HepG2 (cell line): Measurements from ENCODE around the gene TDRD3. TPM values are rescaled to one million over a fixed set of nuclear protein-coding genes. Genes with fewer than 3 reads are reported as not detected.

Experiments used
- ATAC-seq: fragments of 200-7000 bp; cut with Tn5 transposase; 3 replicates; pipeline ENCODE4 v1.9.1; 2020; ENCODE audit warnings: mild to moderate bottlenecking, moderate library complexity
- BruUV-seq: library from RNA; stranded (reverse); fragments of 400-500 nt; replicated peaks from 2 replicates; lab custom pipeline; 2021; lab: Mats Ljungman, UMichigan
- CTCF ChIA-PET: fragments of 300-600 bp; formaldehyde crosslinking; extraction: SDS; loops from one replicate; lab custom pipeline; 2021; ENCODE audit warnings: low total read pairs, inconsistent platforms, low intra/inter-chr PET ratio; lab: Yijun Ruan, JAX
- POLR2A ChIA-PET: fragments of 350-600 bp; sonication (Branson Sonifier 250); formaldehyde crosslinking; loops from one replicate; lab custom pipeline; 2020; ENCODE audit warnings: antibody characterized with exemption, inconsistent platforms; lab: Yijun Ruan, JAX
- DNase-seq: peaks from one replicate; pipeline ENCODE4 v3.0.0-alpha.2; 2015; ENCODE audit warnings: low spot score
- FAIRE-seq: peaks from 3 replicates; lab custom pipeline; 2011; peaks lifted over from hg19 to GRCh38; lab: Jason Lieb, UNC
- H2AFZ ChIP-seq: one replicate; pipeline ENCODE4 v1.6.1; 2011; ENCODE audit warnings: low read length, inconsistent platforms
- H3K27ac ChIP-seq: fragments of 300-600 bp; 3 replicates; pipeline ENCODE4 v1.8.0; 2011; ENCODE audit warnings: mixed run types, mild to moderate bottlenecking, mixed read lengths, low read length, inconsistent platforms; ENCODE audit not compliant: insufficient read depth; ENCODE audit errors: extremely low read length
- H3K27me3 ChIP-seq, 2 experiments: fragments of 200-600 bp in 1 of 2; 2 replicates in 1 of 2; 3 replicates in 1 of 2; pipeline versions ENCODE4 v1.6.0 to v1.8.0; 2011; ENCODE audit warnings: low read length in 2 of 2, mild to moderate bottlenecking in 2 of 2, moderate library complexity in 2 of 2, inconsistent platforms in 1 of 2; ENCODE audit not compliant: insufficient read depth in 2 of 2, control insufficient read depth in 1 of 2
- H3K36me3 ChIP-seq, 2 experiments: fragments of 200-600 bp in 1 of 2; replicated peaks in 1 of 2; 2 replicates in 1 of 2; 3 replicates in 1 of 2; pipeline versions ENCODE4 v1.5.1 to v1.8.0; 2011; ENCODE audit warnings: low read length in 2 of 2, inconsistent platforms in 1 of 2; ENCODE audit not compliant: insufficient read depth in 2 of 2, control insufficient read depth in 1 of 2
- H3K4me1 ChIP-seq: 2 replicates; pipeline ENCODE4 v1.5.1; 2012; ENCODE audit warnings: low read length, inconsistent platforms; ENCODE audit not compliant: insufficient read depth
- H3K4me2 ChIP-seq: 2 replicates; pipeline ENCODE4 v1.6.0; 2011; ENCODE audit warnings: low read depth, low read length, inconsistent platforms
- H3K4me3 ChIP-seq, 3 experiments: fragments of 200-600 bp in 1 of 3; sonication (generic), shearing (Covaris generic) in 1 of 3; replicated peaks in 1 of 3; 2 replicates each; pipeline ENCODE4 v1.5.1; 2011 to 2016; ENCODE audit warnings: low read length in 3 of 3, inconsistent platforms in 2 of 3, low read depth in 2 of 3, mild to moderate bottlenecking in 2 of 3, control low read depth in 1 of 3, mixed read lengths in 1 of 3; ENCODE audit not compliant: insufficient read depth in 1 of 3
- H3K79me2 ChIP-seq: one replicate; pipeline ENCODE4 v1.6.1; 2011; ENCODE audit warnings: low read length, inconsistent platforms; ENCODE audit not compliant: insufficient read depth
- H3K9ac ChIP-seq: 2 replicates; pipeline ENCODE4 v1.6.0; 2011; ENCODE audit warnings: mild to moderate bottlenecking, low read depth, low read length, inconsistent platforms; ENCODE audit not compliant: insufficient read depth
- H3K9me3 ChIP-seq: 2 replicates; pipeline ENCODE4 v1.5.1; 2012; ENCODE audit warnings: mild to moderate bottlenecking, low read length
- H4K20me1 ChIP-seq: 2 replicates; pipeline ENCODE4 v1.6.0; 2011; ENCODE audit warnings: inconsistent platforms, mild to moderate bottlenecking, low read length, moderate library complexity; ENCODE audit not compliant: insufficient read depth
- ATRX ChIP-seq: sonication (generic); formaldehyde crosslinking; IDR thresholded peaks from 2 replicates; pipeline ENCODE4 v1.4.0; 2020; ENCODE audit warnings: missing genetic modification reagents, borderline replicate concordance
- KDM4B ChIP-seq: sonication (generic); formaldehyde crosslinking; IDR thresholded peaks from 2 replicates; pipeline ENCODE4 v1.4.0; 2020; ENCODE audit warnings: missing genetic modification reagents
- NR1H2 ChIP-seq: sonication (generic); formaldehyde crosslinking; IDR thresholded peaks from 2 replicates; pipeline ENCODE4 v1.8.1; 2022; ENCODE audit warnings: low read depth, missing genetic modification reagents, borderline replicate concordance
- SAFB2 ChIP-seq: sonication (generic); formaldehyde crosslinking; IDR thresholded peaks from 2 replicates; pipeline ENCODE4 v1.5.1; 2020; ENCODE audit warnings: missing genetic modification reagents, low read depth, mild to moderate bottlenecking, borderline replicate concordance
- XBP1 ChIP-seq: sonication (generic); formaldehyde crosslinking; IDR thresholded peaks from 2 replicates; pipeline ENCODE4 v1.5.0; 2020; ENCODE audit warnings: missing genetic modification reagents
- ZFP36L2 ChIP-seq: sonication (generic); formaldehyde crosslinking; IDR thresholded peaks from 2 replicates; pipeline ENCODE4 v1.4.0; 2020; ENCODE audit warnings: missing genetic modification reagents
- ZFP41 ChIP-seq: sonication (generic); formaldehyde crosslinking; IDR thresholded peaks from 2 replicates; pipeline ENCODE4 v1.4.0; 2020; ENCODE audit warnings: mild to moderate bottlenecking, missing genetic modification reagents, borderline replicate concordance
- ZNF333 ChIP-seq: sonication (generic); formaldehyde crosslinking; IDR thresholded peaks from 2 replicates; pipeline ENCODE4 v1.4.0; 2020; ENCODE audit warnings: mild to moderate bottlenecking, missing genetic modification reagents, borderline replicate concordance
- ZNF850 ChIP-seq: sonication (generic); formaldehyde crosslinking; conservative IDR thresholded peaks from 2 replicates; pipeline ENCODE4 v1.9.0; 2021; ENCODE audit warnings: mild to moderate bottlenecking, missing genetic modification reagents
- WGBS: methylation state at CpG from one replicate; pipeline ENCODE4 v1.1.6; 2017; ENCODE audit warnings: low lambda C conversion rate; 5-methylcytosine and 5-hydroxymethylcytosine counted together
- in situ Hi-C: cut with HindIII; loops from 2 replicates; pipeline ENCODE4 v1.10.0; 2017; ENCODE audit warnings: low pct_unique_long_range_greater_than_20kb; ENCODE audit not compliant: extremely low pct_ligation_motif_present
- intact Hi-C: fragments of 100-400 bp; cut with micrococcal nuclease; formaldehyde crosslinking; loops from one replicate; pipeline ENCODE4 v1.10.0; 2022; ENCODE audit not compliant: unreplicated experiment
- polyA plus RNA-seq, 8 experiments: library from polyadenylated mRNA; depleted of rRNA in 3 of 8; stranded (reverse) in 7 of 8; unstranded in 1 of 8; fragments of >200 nt; fragmentation: Illumina TruSeq in 4 of 8; extraction: Trizol in 4 of 8; gene quantifications; 2 replicates each; pipeline versions ENCODE4 v1.2.1 to v1.2.3, GENCODE V29; 2011 to 2016; ENCODE audit warnings: low read depth in 4 of 8, missing spikeins in 1 of 8, mixed read lengths in 1 of 8; ENCODE audit not compliant: insufficient read depth in 1 of 8
- total RNA-seq, 5 experiments: library from RNA; depleted of rRNA; stranded (reverse); fragments of >200 nt; fragmentation: Illumina TruSeq; extraction: Trizol; gene quantifications; 2 replicates each; pipeline ENCODE4 v1.2.3, GENCODE V29; 2016; ENCODE audit warnings: low read depth in 1 of 5
- TF ChIP-seq, protein P1 (sequence below): sonication (generic); formaldehyde crosslinking; IDR thresholded peaks from 2 replicates; pipeline ENCODE4 v1.4.0; 2020; ENCODE audit warnings: mild to moderate bottlenecking, missing genetic modification reagents
- TF ChIP-seq, protein P2 (sequence below): sonication (generic); formaldehyde crosslinking; IDR thresholded peaks from 2 replicates; pipeline ENCODE4 v1.5.0; 2020; ENCODE audit warnings: missing genetic modification reagents
- TF ChIP-seq, protein P3 (sequence below): sonication (generic); formaldehyde crosslinking; IDR thresholded peaks from 2 replicates; pipeline ENCODE4 v1.5.1; 2020; ENCODE audit warnings: mild to moderate bottlenecking, moderate library complexity, missing genetic modification reagents
- TF ChIP-seq, protein P4 (sequence below): sonication (generic); formaldehyde crosslinking; IDR thresholded peaks from 2 replicates; pipeline ENCODE4 v1.4.0; 2020; ENCODE audit warnings: missing genetic modification reagents

The TDRD3 gene
- total and polyA plus RNA-seq, 2 of the 13 experiments (the other 11 are each of a cell fraction or from before 2014, with no cell fraction given) = 4.7 to 11.8 TPM

DNA sequence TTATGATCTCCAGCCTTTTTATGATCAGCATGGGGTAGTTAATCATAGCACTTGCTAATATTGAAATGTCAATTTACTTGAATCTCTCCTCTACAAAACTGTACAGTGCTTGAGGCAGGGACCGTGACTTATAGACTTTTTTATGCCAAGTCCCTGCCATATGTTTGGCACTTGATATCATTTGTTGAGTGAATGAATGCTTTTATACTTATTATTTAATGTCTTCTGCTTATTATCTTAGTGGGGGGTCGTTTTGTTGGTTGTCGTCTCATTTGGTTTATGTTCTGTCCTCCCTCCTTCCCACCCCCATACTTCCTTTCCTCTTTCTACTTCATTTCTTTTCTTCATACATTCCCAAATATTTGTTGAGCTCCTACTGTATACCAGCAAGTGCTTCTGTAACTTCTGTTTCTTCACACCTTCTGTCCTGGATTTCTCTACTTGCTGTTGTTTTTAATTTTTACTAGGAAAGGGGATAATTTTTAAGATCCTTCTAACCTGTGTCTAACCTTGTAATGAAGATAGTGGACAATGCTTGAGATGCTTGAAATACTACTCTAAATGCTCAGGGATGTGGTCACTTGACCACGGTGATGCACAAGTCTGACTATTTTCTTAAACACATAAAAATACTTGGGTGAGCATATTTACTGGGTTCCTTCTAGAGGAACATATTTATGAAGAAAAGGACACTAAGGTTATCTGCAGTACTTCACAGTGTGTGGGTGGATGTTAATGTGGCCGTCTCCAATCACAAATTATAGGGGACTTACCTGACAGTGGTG is 223.8 kb downstream of the TDRD3 start:
- ChIA-PET CTCF (interaction anchor here (1.8 kb wide), 1 partner anchor 147 kb away, joined by 5 read pairs; no protein-coding TSS in a partner anchor), POLR2A (no interaction called here)
- ATAC-seq = no peak
- no peak for FAIRE-seq
- Histone ChIP-seq H3K79me2 (no peaks in the 10 kb centered on the region), H3K4me3 (no peak overlapping the region), H3K9me3 (no peaks in the 10 kb centered on the region), H3K4me2 (no peak overlapping the region), H3K4me1 (no peaks in the 10 kb centered on the region), H2AFZ (no peak overlapping the region), H4K20me1 (no peaks in the 10 kb centered on the region), H3K27me3 (no peaks in the 10 kb centered on the region; a peak in 1 of 5 replicates), H3K27ac (no peak overlapping the region), H3K36me3 (no peaks in the 10 kb centered on the region), H3K9ac (no peak overlapping the region)
- no TSS peak for BruUV-seq
- in situ Hi-C loops = no loop called here
- 7% methylated on average over 5 of the region's 5 CpGs for WGBS
- DNase-seq = no peak
- intact Hi-C loops = loop anchor here (10.0 kb wide), 1 partner anchor 634 kb away; no protein-coding TSS in a partner anchor
- TF ChIP-seq ZNF850 (CRISPR knock-in tag) = no peak
- TF ChIP-seq XBP1 (CRISPR knock-in tag) = no peak
- TF ChIP-seq, protein P1, sequence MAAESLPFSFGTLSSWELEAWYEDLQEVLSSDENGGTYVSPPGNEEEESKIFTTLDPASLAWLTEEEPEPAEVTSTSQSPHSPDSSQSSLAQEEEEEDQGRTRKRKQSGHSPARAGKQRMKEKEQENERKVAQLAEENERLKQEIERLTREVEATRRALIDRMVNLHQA (CRISPR knock-in tag) = no peak
- TF ChIP-seq ZFP36L2 = no peak
- TF ChIP-seq, protein P2, sequence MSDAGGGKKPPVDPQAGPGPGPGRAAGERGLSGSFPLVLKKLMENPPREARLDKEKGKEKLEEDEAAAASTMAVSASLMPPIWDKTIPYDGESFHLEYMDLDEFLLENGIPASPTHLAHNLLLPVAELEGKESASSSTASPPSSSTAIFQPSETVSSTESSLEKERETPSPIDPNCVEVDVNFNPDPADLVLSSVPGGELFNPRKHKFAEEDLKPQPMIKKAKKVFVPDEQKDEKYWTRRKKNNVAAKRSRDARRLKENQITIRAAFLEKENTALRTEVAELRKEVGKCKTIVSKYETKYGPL = no peak
- TF ChIP-seq ZFP41 (CRISPR knock-in tag) = no peak
- TF ChIP-seq SAFB2 (CRISPR knock-in tag) = no peak
- no peak for TF ChIP-seq ZNF333 (CRISPR knock-in tag)
- no peak for TF ChIP-seq KDM4B (CRISPR knock-in tag)
- TF ChIP-seq ATRX (CRISPR knock-in tag) = no peak
- TF ChIP-seq NR1H2 (CRISPR knock-in tag) = no peak
- TF ChIP-seq, protein P3, sequence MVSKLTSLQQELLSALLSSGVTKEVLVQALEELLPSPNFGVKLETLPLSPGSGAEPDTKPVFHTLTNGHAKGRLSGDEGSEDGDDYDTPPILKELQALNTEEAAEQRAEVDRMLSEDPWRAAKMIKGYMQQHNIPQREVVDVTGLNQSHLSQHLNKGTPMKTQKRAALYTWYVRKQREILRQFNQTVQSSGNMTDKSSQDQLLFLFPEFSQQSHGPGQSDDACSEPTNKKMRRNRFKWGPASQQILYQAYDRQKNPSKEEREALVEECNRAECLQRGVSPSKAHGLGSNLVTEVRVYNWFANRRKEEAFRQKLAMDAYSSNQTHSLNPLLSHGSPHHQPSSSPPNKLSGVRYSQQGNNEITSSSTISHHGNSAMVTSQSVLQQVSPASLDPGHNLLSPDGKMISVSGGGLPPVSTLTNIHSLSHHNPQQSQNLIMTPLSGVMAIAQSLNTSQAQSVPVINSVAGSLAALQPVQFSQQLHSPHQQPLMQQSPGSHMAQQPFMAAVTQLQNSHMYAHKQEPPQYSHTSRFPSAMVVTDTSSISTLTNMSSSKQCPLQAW (CRISPR knock-in tag) = no peak
- TF ChIP-seq, protein P4, sequence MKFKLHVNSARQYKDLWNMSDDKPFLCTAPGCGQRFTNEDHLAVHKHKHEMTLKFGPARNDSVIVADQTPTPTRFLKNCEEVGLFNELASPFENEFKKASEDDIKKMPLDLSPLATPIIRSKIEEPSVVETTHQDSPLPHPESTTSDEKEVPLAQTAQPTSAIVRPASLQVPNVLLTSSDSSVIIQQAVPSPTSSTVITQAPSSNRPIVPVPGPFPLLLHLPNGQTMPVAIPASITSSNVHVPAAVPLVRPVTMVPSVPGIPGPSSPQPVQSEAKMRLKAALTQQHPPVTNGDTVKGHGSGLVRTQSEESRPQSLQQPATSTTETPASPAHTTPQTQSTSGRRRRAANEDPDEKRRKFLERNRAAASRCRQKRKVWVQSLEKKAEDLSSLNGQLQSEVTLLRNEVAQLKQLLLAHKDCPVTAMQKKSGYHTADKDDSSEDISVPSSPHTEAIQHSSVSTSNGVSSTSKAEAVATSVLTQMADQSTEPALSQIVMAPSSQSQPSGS (CRISPR knock-in tag) = no peak
